ENCODE data around the gene CEP63. TPM values are rescaled to one million over a fixed set of nuclear protein-coding genes. Genes with fewer than 3 reads are reported as not detected.

The CEP63 gene
- total RNA-seq, 2 donors from 2014 or later, result 23.1 to 23.8 TPM

- intact Hi-C loops (cut with DNase I), result loop anchor here in 1 of 2 donors (10.0 kb wide), 1 partner anchor 1294 kb away; no protein-coding TSS in a partner anchor
- DNase-seq (ENCODE audit: low spot score), result no peak
Measured at GRCh38 chr3:134600685-134601463, 115.0 kb downstream of the CEP63 start.

- no peak for DNase-seq (ENCODE audit: low spot score)
- intact Hi-C loops (cut with DNase I), result loop anchor here in 1 of 2 donors (10.0 kb wide), 1 partner anchor 1293 kb away; no protein-coding TSS in a partner anchor
Measured at GRCh38 chr3:134601539-134602439, 115.9 kb downstream of the CEP63 start.

GRCh38 chr3:134602440-134602814 lies 116.6 kb downstream of the CEP63 start:
- DNase-seq (ENCODE audit: low spot score), result no peak
- intact Hi-C loops (cut with DNase I), result loop anchor here in 1 of 2 donors (10.0 kb wide), 1 partner anchor 1292 kb away; no protein-coding TSS in a partner anchor

- intact Hi-C loops (cut with DNase I), result loop anchor here in 1 of 2 donors (10.0 kb wide), 1 partner anchor 1291 kb away; no protein-coding TSS in a partner anchor
- DNase-seq (ENCODE audit: low spot score), result no peak
Measured at GRCh38 chr3:134603480-134603879, 117.6 kb downstream of the CEP63 start.

GRCh38 chr3:134603956-134604355 lies 118.1 kb downstream of the CEP63 start:
- intact Hi-C loops (cut with DNase I), result loop anchor here in 1 of 2 donors (10.0 kb wide), 1 partner anchor 1291 kb away; no protein-coding TSS in a partner anchor
- DNase-seq (ENCODE audit: low spot score), result no peak

GRCh38 chr3:134605556-134605955 lies 119.7 kb downstream of the CEP63 start:
- intact Hi-C loops (cut with DNase I), result loop anchor here in 1 of 2 donors (10.0 kb wide), 1 partner anchor 1289 kb away; no protein-coding TSS in a partner anchor
- DNase-seq (ENCODE audit: low spot score), result no peak

- intact Hi-C loops (cut with DNase I), result loop anchor here in 1 of 2 donors (10.0 kb wide), 1 partner anchor 1288 kb away; no protein-coding TSS in a partner anchor
- no peak for DNase-seq (ENCODE audit: low spot score)
Measured at GRCh38 chr3:134606033-134607025, 120.5 kb downstream of the CEP63 start.

- no peak for DNase-seq (ENCODE audit: low spot score)
- intact Hi-C loops (cut with DNase I), result loop anchor here in 1 of 2 donors (10.0 kb wide), 1 partner anchor 1287 kb away; no protein-coding TSS in a partner anchor
Measured at GRCh38 chr3:134607054-134608022, 121.5 kb downstream of the CEP63 start.

GRCh38 chr3:134608023-134608770 lies 122.3 kb downstream of the CEP63 start:
- intact Hi-C loops (cut with DNase I), result loop anchor here in 1 of 2 donors (10.0 kb wide), 1 partner anchor 1287 kb away; no protein-coding TSS in a partner anchor
- DNase-seq (ENCODE audit: low spot score), result no peak

GRCh38 chr3:134608771-134609435 lies 123.0 kb downstream of the CEP63 start:
- peak; percentile 38 for DNase-seq (ENCODE audit: low spot score)
- intact Hi-C loops (cut with DNase I), result loop anchor here in 1 of 2 donors (10.0 kb wide), 1 partner anchor 1286 kb away; no protein-coding TSS in a partner anchor

GRCh38 chr3:134609821-134610431 lies 124.1 kb downstream of the CEP63 start:
- DNase-seq (ENCODE audit: low spot score), result peak; percentile 71
- intact Hi-C loops (cut with DNase I), result loop anchor here (2.0 to 10.0 kb wide), 2 partner anchors 51 to 1285 kb away; no protein-coding TSS in a partner anchor

- intact Hi-C loops (cut with DNase I), result loop anchor here in 1 of 2 donors (2.0 kb wide), 1 partner anchor 52 kb away; no protein-coding TSS in a partner anchor
- no peak for DNase-seq (ENCODE audit: low spot score)
Measured at GRCh38 chr3:134610432-134611385, 124.9 kb downstream of the CEP63 start.

- no peak for DNase-seq (ENCODE audit: low spot score)
Measured at GRCh38 chr3:134611516-134611915, 125.7 kb downstream of the CEP63 start.

GRCh38 chr3:134613006-134613520 lies 127.2 kb downstream of the CEP63 start:
- DNase-seq (ENCODE audit: low spot score), result no peak
- intact Hi-C loops (cut with DNase I), result no loop called here

More at GRCh38 chr3:134611516-134611915, 125.7 kb downstream of the CEP63 start:
- intact Hi-C loops (cut with DNase I), result loop anchor here in 1 of 2 donors (2.0 kb wide), 1 partner anchor 53 kb away; no protein-coding TSS in a partner anchor
